Activated naive CD8-positive, alpha-beta T cell treated with anti-CD3 and anti-CD28 coated beads for 36 hours (primary cell): ENCODE measurements around the gene PPM1H. TPM values are rescaled to one million over a fixed set of nuclear protein-coding genes. Genes with fewer than 3 reads are reported as not detected.
"Not testable (repeated sequence)": the region's sequence is repeated elsewhere in the genome, so short reads cannot be mapped to it uniquely, and the experiment has no call there.

Experiments used
- DNase-seq: peaks from one replicate; pipeline ENCODE4 v3.0.0; 2021
- H3K27ac Mint-ChIP-seq: one replicate; pipeline ENCODE4 v1.8.0; 2022; ENCODE audit warnings: mild to moderate bottlenecking, moderate library complexity, mixed read lengths
- H3K27me3 Mint-ChIP-seq: one replicate; pipeline ENCODE4 v1.8.0; 2022; ENCODE audit warnings: mild to moderate bottlenecking, mixed read lengths
- H3K36me3 Mint-ChIP-seq: one replicate; pipeline ENCODE4 v1.8.0; 2021; ENCODE audit warnings: mild to moderate bottlenecking, mixed read lengths
- H3K4me1 Mint-ChIP-seq: one replicate; pipeline ENCODE4 v1.8.0; 2021; ENCODE audit warnings: mixed read lengths
- H3K4me3 Mint-ChIP-seq: one replicate; pipeline ENCODE4 v1.8.0; 2022; ENCODE audit warnings: mild to moderate bottlenecking, moderate library complexity, mixed read lengths
- H3K9me3 Mint-ChIP-seq: one replicate; pipeline ENCODE4 v1.8.0; 2022; ENCODE audit warnings: mixed read lengths
- total RNA-seq, 2 experiments: library from RNA; stranded (reverse); gene quantifications; one replicate each; pipeline ENCODE4 v1.2.3, GENCODE V29; 2021

PPM1H gene
- total RNA-seq, 2 experiments from 2014 or later: 0.04 TPM; not detected in 1

DNA sequence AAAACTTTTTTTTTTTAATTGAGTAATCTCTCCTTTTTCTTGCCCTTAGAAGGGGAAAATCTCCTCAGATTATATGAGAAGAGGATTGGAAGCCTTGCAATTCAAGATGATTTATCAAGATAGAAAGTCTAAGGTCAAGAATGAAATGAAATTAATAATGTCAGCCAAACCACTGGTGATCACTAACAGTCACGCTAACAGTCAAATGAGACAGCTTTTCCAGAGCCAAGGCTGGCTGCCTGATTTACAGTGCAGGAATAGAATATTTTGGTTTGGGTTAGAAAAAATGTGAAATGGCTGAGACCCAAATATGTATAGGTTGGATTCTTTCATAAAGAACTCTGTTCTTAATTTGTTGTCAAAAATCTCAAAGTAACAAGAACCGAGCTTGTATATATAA, 204.3 kb downstream of the PPM1H start:
- Mint-ChIP-seq H3K27ac (no peak overlapping the region), H3K9me3 (no peaks in the 10 kb centered on the region), H3K4me3 (no peak overlapping the region), H3K36me3 (no peaks in the 10 kb centered on the region), H3K4me1 (peaks cover 10% of the 10 kb centered on the region), H3K27me3 (peaks cover 14% of the 10 kb centered on the region)
- DNase-seq: no peak

- DNase-seq, H3K36me3 Mint-ChIP-seq, H3K9me3 Mint-ChIP-seq, H3K4me1 Mint-ChIP-seq, H3K27ac Mint-ChIP-seq, H3K4me3 Mint-ChIP-seq: not testable (repeated sequence)
- peaks cover 14% of the 10 kb centered on the region for H3K27me3 Mint-ChIP-seq
Measured at GRCh38 chr12:62729579-62730544, 205.1 kb downstream of the PPM1H start.

DNA sequence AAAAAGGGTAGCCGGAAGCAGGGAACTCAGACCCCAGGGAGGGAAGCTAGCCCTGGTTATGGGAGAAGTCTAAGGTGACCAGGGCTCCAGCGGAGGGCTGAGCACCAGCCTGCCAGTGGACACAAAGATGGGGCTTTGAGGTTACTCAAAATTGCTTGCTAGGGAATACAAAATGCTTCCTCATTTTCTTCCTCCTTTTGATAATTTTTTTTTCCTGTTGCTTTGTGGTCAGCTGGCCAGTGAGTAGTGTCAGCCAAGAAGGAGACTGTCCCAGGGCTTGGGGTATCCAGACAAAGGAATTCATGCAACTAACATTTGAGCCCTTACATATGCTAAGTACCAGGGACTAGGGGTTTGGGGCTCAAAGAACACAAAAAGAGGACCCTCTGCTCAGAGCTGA, 206.2 kb downstream of the PPM1H start:
- no peak for DNase-seq
- H3K4me3 Mint-ChIP-seq: no peak overlapping the region
- no peak overlapping the region for H3K27ac Mint-ChIP-seq
- H3K27me3 Mint-ChIP-seq: peaks cover 14% of the 10 kb centered on the region
- no peaks in the 10 kb centered on the region for H3K36me3 Mint-ChIP-seq
- peaks cover 6% of the 10 kb centered on the region for H3K4me1 Mint-ChIP-seq
- H3K9me3 Mint-ChIP-seq: no peaks in the 10 kb centered on the region

GRCh38 chr12:62726471-62726980, 208.4 kb downstream of the PPM1H start:
- peaks cover 14% of the 10 kb centered on the region for H3K27me3 Mint-ChIP-seq
- H3K4me3 Mint-ChIP-seq: no peak overlapping the region
- no peaks in the 10 kb centered on the region for H3K9me3 Mint-ChIP-seq
- H3K36me3 Mint-ChIP-seq: no peaks in the 10 kb centered on the region
- H3K4me1 Mint-ChIP-seq: no peaks in the 10 kb centered on the region
- no peak for DNase-seq
- H3K27ac Mint-ChIP-seq: no peak overlapping the region

- DNase-seq: no peak
- Mint-ChIP-seq H3K27ac (no peak overlapping the region), H3K27me3 (peaks cover 10% of the 10 kb centered on the region), H3K36me3 (no peaks in the 10 kb centered on the region), H3K4me3 (no peak overlapping the region), H3K4me1 (no peaks in the 10 kb centered on the region), H3K9me3 (no peaks in the 10 kb centered on the region)
Measured at GRCh38 chr12:62725781-62726180, 209.2 kb downstream of the PPM1H start.

DNA sequence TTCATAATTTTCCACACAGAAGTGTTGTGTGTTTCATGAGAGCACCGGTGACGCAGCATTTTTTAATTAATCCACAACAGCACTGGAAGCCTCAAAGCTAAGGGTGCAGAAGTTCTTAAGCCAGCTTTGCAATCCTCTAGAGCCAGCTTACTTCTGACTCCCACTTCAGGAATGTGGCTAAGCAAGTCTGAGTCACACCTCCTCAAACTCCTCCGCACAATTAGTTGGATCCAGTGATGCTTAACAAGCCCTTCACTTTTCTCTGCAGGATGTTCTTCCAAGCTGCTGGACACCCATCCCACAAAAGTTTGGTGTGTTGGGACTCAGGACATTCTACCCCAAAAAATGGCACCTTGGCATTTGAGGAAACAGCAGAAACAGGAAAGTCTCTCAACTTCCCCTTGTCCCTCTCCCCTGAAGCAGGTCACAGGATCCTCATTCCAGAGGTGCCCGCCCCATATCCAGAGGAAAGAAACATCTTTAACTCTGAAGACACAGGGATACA, 210.0 kb downstream of the PPM1H start:
- no peak overlapping the region for H3K27ac Mint-ChIP-seq
- no peaks in the 10 kb centered on the region for H3K9me3 Mint-ChIP-seq
- no peak overlapping the region for H3K4me3 Mint-ChIP-seq
- H3K4me1 Mint-ChIP-seq: no peaks in the 10 kb centered on the region
- H3K36me3 Mint-ChIP-seq: no peaks in the 10 kb centered on the region
- peaks cover 8% of the 10 kb centered on the region for H3K27me3 Mint-ChIP-seq
- no peak for DNase-seq

- H3K27me3 Mint-ChIP-seq: peaks cover 4% of the 10 kb centered on the region
- no peak overlapping the region for H3K27ac Mint-ChIP-seq
- no peak for DNase-seq
- no peaks in the 10 kb centered on the region for H3K36me3 Mint-ChIP-seq
- no peak overlapping the region for H3K4me3 Mint-ChIP-seq
- no peaks in the 10 kb centered on the region for H3K4me1 Mint-ChIP-seq
- H3K9me3 Mint-ChIP-seq: no peaks in the 10 kb centered on the region
Measured at GRCh38 chr12:62724285-62724684, 210.7 kb downstream of the PPM1H start.

DNA sequence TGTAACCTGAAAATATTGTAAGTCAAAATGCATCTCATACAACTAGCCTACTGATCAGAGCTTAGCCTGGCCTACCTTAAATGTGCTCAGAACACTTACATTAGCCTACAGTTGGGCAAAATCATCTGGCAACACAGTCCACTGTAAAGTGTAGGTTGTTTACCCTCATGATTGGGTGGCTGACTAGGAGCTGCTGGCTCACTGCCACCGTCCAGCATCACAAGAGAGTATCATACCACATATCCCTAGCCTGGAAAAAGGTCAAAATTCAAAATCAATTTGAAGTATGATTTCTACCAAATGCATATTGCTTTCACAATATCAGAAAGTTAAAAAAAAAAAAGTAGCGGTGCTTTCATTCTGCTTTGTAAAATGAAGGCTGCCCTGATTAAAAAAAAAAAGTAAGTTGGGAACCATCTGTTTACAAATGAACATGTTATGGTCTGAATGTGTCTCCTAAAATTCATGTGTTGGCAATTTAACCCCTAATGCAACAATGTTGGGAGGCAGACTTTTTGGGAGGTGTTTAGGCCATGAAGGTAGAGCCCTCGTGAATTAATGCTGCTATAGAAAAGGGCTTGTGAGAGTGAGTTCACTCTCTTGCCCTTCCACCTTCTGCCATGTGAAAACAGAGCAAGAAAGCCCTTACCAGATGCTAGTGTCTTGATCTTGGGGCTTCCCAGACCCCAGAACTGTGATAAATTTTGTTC, 211.8 kb downstream of the PPM1H start:
- Mint-ChIP-seq H3K4me3 (no peak overlapping the region), H3K4me1 (no peaks in the 10 kb centered on the region), H3K9me3 (no peaks in the 10 kb centered on the region), H3K27ac (no peak overlapping the region), H3K36me3 (no peaks in the 10 kb centered on the region), H3K27me3 (peaks cover 4% of the 10 kb centered on the region)
- no peak for DNase-seq

GRCh38 chr12:62720661-62721330, 214.2 kb downstream of the PPM1H start:
- Mint-ChIP-seq H3K9me3 (no peaks in the 10 kb centered on the region), H3K36me3 (no peaks in the 10 kb centered on the region), H3K27ac (no peak overlapping the region), H3K27me3 (peaks cover 1% of the 10 kb centered on the region), H3K4me3 (no peak overlapping the region), H3K4me1 (no peaks in the 10 kb centered on the region)
- DNase-seq: no peak

DNA sequence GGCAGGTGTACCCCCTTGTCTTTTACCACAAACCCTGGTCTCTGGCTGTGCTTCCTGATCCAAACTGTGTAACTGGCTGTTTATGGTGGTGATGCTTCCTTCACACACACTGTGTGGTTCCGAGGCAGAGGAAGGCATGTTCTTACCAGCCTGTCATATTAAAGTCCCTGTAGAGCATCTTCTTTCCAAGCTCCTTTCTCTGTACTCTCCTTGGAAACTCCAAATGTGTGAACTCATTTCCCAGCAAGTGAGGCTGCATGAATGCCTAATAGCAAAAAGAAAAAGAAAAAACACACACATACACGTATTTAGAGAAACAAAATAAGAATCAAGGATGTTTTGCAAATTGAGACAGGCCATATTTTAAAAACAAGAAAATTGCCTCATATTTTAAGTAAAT, 214.9 kb downstream of the PPM1H start:
- DNase-seq: no peak
- H3K27ac Mint-ChIP-seq: no peak overlapping the region

GRCh38 chr12:62718762-62719426, 216.1 kb downstream of the PPM1H start:
- Mint-ChIP-seq H3K36me3 (no peaks in the 10 kb centered on the region), H3K4me3 (no peak overlapping the region), H3K9me3 (no peaks in the 10 kb centered on the region), H3K27me3 (no peaks in the 10 kb centered on the region), H3K27ac (no peak overlapping the region), H3K4me1 (no peaks in the 10 kb centered on the region)
- DNase-seq: no peak

More for the DNA sequence above, 214.9 kb downstream of the PPM1H start:
- Mint-ChIP-seq H3K9me3 (no peaks in the 10 kb centered on the region), H3K4me3 (no peak overlapping the region), H3K36me3 (no peaks in the 10 kb centered on the region), H3K27me3 (no peaks in the 10 kb centered on the region), H3K4me1 (no peaks in the 10 kb centered on the region)

- Mint-ChIP-seq H3K27ac (no peak overlapping the region), H3K4me1 (no peaks in the 10 kb centered on the region), H3K27me3 (no peaks in the 10 kb centered on the region), H3K36me3 (no peaks in the 10 kb centered on the region), H3K9me3 (no peaks in the 10 kb centered on the region), H3K4me3 (no peak overlapping the region)
- DNase-seq: no peak
Measured at GRCh38 chr12:62717643-62718042, 217.3 kb downstream of the PPM1H start.

GRCh38 chr12:62716866-62717525, 218.0 kb downstream of the PPM1H start:
- Mint-ChIP-seq H3K9me3 (no peaks in the 10 kb centered on the region), H3K27ac (no peak overlapping the region), H3K36me3 (no peaks in the 10 kb centered on the region), H3K4me3 (no peak overlapping the region), H3K27me3 (no peaks in the 10 kb centered on the region), H3K4me1 (no peaks in the 10 kb centered on the region)
- no peak for DNase-seq

DNA sequence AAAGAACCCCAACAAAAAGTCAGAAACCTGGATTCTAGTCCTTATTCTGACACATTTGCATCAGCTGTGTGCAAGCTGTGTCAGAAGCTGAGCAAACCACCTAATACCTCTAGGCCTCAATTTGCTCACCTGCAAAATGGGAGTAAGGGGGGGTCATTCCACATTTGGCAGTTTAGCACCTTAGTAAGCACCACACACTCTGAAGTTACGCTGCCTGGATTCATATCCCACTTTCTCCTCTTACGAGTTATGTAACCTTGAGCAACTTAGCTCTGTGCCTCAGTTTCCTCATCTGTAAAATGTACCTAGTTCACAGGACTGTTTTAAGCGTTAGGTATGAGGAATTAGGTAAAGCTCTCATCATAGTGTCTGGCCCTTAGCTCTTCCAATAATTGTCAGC, 218.9 kb downstream of the PPM1H start:
- Mint-ChIP-seq H3K4me3 (no peak overlapping the region), H3K27ac (no peak overlapping the region), H3K27me3 (no peaks in the 10 kb centered on the region)

More for the DNA sequence above, 218.9 kb downstream of the PPM1H start:
- H3K9me3 Mint-ChIP-seq: no peaks in the 10 kb centered on the region
- no peaks in the 10 kb centered on the region for H3K36me3 Mint-ChIP-seq
- H3K4me1 Mint-ChIP-seq: no peaks in the 10 kb centered on the region
- no peak for DNase-seq
